ENCODE measurements around the gene FBXO48.

FBXO48 gene

DNA sequence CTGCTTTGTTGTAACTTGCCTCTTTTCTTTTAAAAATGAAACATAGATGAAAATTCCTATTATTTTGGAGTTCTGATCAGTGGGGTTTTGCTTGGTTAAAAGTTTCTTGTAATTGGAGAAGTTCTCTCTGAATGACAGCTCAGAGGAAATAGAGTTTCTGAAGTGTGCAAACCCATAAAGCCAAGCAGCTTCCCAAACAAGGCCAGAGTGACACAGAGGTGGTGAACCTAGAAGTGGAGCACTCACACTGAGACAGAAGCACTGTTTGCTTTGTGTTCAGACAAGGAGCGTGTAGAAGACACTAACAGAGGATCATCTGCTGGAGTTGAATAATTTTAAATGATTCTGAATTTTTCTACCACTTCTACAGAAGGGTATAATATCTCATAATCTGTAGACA is 49.2 kb downstream of the FBXO48 start:
- Histone ChIP-seq H3K4me1 (ENCODE audit: insufficient read depth, poor library complexity, severe bottlenecking) (no peaks in the 10 kb centered on the region), H3K9me3 (ENCODE audit: severe bottlenecking) (peaks cover 2% of the 10 kb centered on the region), H3K36me3 (ENCODE audit: low read depth) (no peaks in the 10 kb centered on the region), H3K27me3 (ENCODE audit: insufficient read depth, poor library complexity, severe bottlenecking) (no peaks in the 10 kb centered on the region), H3K27ac (ENCODE audit: poor library complexity, severe bottlenecking) (no peak overlapping the region), H3K4me3 (ENCODE audit: severe bottlenecking) (no peak overlapping the region)
- TF ChIP-seq, protein P1, sequence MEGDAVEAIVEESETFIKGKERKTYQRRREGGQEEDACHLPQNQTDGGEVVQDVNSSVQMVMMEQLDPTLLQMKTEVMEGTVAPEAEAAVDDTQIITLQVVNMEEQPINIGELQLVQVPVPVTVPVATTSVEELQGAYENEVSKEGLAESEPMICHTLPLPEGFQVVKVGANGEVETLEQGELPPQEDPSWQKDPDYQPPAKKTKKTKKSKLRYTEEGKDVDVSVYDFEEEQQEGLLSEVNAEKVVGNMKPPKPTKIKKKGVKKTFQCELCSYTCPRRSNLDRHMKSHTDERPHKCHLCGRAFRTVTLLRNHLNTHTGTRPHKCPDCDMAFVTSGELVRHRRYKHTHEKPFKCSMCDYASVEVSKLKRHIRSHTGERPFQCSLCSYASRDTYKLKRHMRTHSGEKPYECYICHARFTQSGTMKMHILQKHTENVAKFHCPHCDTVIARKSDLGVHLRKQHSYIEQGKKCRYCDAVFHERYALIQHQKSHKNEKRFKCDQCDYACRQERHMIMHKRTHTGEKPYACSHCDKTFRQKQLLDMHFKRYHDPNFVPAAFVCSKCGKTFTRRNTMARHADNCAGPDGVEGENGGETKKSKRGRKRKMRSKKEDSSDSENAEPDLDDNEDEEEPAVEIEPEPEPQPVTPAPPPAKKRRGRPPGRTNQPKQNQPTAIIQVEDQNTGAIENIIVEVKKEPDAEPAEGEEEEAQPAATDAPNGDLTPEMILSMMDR (IDR thresholded peaks at IDR 0.05; ENCODE audit: poor library complexity, severe bottlenecking) = no peak
- DNase-seq (ENCODE audit: low spot score) (no peak), ATAC-seq (ENCODE audit: low read depth) (no peak)

DNA sequence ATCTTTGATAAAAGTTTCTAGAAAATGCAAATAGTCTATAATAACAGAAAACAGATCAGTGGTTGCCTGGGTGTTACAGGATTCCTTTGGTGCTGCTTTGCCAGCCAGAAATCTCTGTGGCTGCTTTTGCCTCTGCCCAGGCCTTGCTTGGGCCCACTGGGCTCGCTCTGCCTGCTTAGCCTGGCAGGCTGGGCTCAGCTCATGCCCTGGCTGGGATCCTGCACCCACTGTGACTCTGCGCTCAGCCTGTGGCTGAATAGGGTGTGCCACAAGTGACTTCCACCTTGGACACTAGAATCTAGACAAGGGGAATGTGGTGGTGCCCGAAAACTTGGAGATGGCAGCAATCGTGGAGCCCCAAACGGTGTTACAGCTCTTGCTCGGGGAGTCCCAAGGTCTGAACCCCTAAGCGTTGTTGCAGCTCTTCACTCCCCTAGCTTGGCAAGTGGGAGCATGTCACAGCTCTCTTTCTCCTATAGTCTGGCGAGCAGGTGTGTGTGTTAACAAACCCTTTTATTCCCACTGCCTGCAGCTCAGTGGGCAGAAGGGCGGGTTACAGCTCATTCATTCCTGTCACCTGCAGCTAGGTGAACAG is 50.9 kb downstream of the FBXO48 start:
- H3K27ac ChIP-seq (ENCODE audit: poor library complexity, severe bottlenecking) = no peak overlapping the region
- H3K9me3 ChIP-seq (ENCODE audit: severe bottlenecking) = peaks cover 2% of the 10 kb centered on the region
- H3K4me1 ChIP-seq (ENCODE audit: insufficient read depth, poor library complexity, severe bottlenecking) = no peaks in the 10 kb centered on the region
- no peaks in the 10 kb centered on the region for H3K36me3 ChIP-seq (ENCODE audit: low read depth)
- no peak overlapping the region for H3K4me3 ChIP-seq (ENCODE audit: severe bottlenecking)
- TF ChIP-seq, protein P1 (IDR thresholded peaks at IDR 0.05; ENCODE audit: poor library complexity, severe bottlenecking) = no peak
- no peak for ATAC-seq (ENCODE audit: low read depth)
- H3K27me3 ChIP-seq (ENCODE audit: insufficient read depth, poor library complexity, severe bottlenecking) = no peaks in the 10 kb centered on the region
- no peak for DNase-seq (ENCODE audit: low spot score)

DNA sequence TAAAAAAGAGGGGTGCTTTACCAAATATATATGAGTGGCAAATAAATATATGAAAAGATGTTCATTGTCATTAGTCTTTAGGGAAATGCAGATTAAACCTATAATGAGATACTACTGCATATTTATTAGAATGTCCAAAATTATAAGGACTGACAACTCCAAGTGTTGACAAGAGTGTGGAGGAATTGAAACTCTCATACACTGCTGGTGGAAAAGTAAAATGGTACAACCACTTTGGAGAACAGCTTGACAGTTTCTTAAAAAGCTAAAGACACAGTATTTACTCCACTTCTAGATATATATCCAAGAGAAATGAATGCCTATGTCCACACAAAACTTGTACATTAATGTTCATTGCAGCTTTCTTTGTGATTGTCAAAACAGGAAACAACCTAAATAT is 51.6 kb downstream of the FBXO48 start:
- no peak overlapping the region for H3K4me3 ChIP-seq (ENCODE audit: severe bottlenecking)
- TF ChIP-seq, protein P1 (IDR thresholded peaks at IDR 0.05; ENCODE audit: poor library complexity, severe bottlenecking) = no peak
- DNase-seq (ENCODE audit: low spot score) (no peak), ATAC-seq (ENCODE audit: low read depth) (no peak)
- no peaks in the 10 kb centered on the region for H3K36me3 ChIP-seq (ENCODE audit: low read depth)
- peaks cover 2% of the 10 kb centered on the region for H3K9me3 ChIP-seq (ENCODE audit: severe bottlenecking)
- H3K27me3 ChIP-seq (ENCODE audit: insufficient read depth, poor library complexity, severe bottlenecking) = no peaks in the 10 kb centered on the region
- H3K27ac ChIP-seq (ENCODE audit: poor library complexity, severe bottlenecking) = no peak overlapping the region
- no peaks in the 10 kb centered on the region for H3K4me1 ChIP-seq (ENCODE audit: insufficient read depth, poor library complexity, severe bottlenecking)

DNA sequence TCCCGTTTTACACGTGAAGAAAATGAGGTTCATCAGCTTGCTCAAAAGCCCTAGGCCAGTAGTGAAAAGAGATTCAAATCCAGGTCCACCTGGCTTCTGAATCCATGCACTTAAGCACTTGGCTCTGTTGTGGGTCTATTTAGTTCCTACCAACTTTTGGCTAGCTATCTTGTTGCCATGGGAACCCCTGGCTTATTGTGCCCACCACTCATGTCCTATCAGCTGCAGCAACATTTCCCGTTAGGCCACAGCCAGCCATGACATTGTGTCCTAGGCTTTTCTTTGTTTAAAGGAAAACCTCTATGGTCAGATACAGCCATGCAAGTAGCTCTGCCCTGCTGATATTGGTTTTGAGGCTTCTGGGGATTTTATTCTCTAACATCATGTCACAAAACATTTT is 52.2 kb downstream of the FBXO48 start:
- Histone ChIP-seq H3K9me3 (ENCODE audit: severe bottlenecking) (peaks cover 2% of the 10 kb centered on the region), H3K36me3 (ENCODE audit: low read depth) (no peaks in the 10 kb centered on the region), H3K27me3 (ENCODE audit: insufficient read depth, poor library complexity, severe bottlenecking) (no peaks in the 10 kb centered on the region), H3K27ac (ENCODE audit: poor library complexity, severe bottlenecking) (no peak overlapping the region), H3K4me3 (ENCODE audit: severe bottlenecking) (no peak overlapping the region), H3K4me1 (ENCODE audit: insufficient read depth, poor library complexity, severe bottlenecking) (no peaks in the 10 kb centered on the region)
- DNase-seq (ENCODE audit: low spot score) (no peak), ATAC-seq (ENCODE audit: low read depth) (no peak)
- TF ChIP-seq, protein P1 (IDR thresholded peaks at IDR 0.05; ENCODE audit: poor library complexity, severe bottlenecking) = no peak

DNA sequence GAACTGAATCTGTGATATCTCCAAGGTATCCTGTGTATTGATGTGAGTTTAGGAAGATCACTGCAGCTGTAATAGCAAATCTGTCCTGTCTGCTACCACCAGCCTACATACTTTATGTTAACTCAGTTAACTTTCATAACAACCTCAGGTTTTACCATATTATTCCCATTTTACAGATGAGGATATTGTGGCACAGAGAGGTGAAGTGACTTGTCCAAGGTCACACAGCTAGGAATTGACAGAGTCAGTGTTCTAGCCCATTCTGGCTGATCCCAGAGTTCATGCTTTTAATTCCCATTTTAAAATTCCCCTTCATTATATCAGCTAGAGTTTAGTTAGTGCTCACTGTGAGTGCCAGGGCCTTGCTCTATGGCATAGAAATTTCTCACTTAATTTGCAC is 52.6 kb downstream of the FBXO48 start:
- H3K4me3 ChIP-seq (ENCODE audit: severe bottlenecking) = no peak overlapping the region
- TF ChIP-seq, protein P1 (IDR thresholded peaks at IDR 0.05; ENCODE audit: poor library complexity, severe bottlenecking) = no peak
- ATAC-seq (ENCODE audit: low read depth) (no peak), DNase-seq (ENCODE audit: low spot score) (no peak)
- H3K4me1 ChIP-seq (ENCODE audit: insufficient read depth, poor library complexity, severe bottlenecking) = no peaks in the 10 kb centered on the region
- no peaks in the 10 kb centered on the region for H3K36me3 ChIP-seq (ENCODE audit: low read depth)
- peaks cover 2% of the 10 kb centered on the region for H3K9me3 ChIP-seq (ENCODE audit: severe bottlenecking)
- H3K27me3 ChIP-seq (ENCODE audit: insufficient read depth, poor library complexity, severe bottlenecking) = no peaks in the 10 kb centered on the region
- no peak overlapping the region for H3K27ac ChIP-seq (ENCODE audit: poor library complexity, severe bottlenecking)

All from RWPE2 (cell line).